G401.6 (cell line): ENCODE data around the gene CFAP45.
"Not testable (repeated sequence)": the region's sequence is repeated elsewhere in the genome, so short reads cannot be mapped to it uniquely, and the experiment has no call there.

Experiments used
- FAIRE-seq: peaks from 2 replicates; lab custom pipeline; 2012; peaks lifted over from hg19 to GRCh38; lab: Jason Lieb, UNC

The CFAP45 gene

GRCh38 chr1:159904036-159904435 is 4.1 kb upstream of the CFAP45 start:
- not testable (repeated sequence) for FAIRE-seq

- no peak for FAIRE-seq
Observed at GRCh38 chr1:159902541-159902940, 2.6 kb upstream of the CFAP45 start.

GRCh38 chr1:159900755-159901360 is 893 bp upstream of the CFAP45 start:
- FAIRE-seq, result no peak

- not testable (repeated sequence) for FAIRE-seq
Observed at GRCh38 chr1:159899634-159900033, 331 bp downstream of the CFAP45 start.

GRCh38 chr1:159898527-159898926 is 1.4 kb downstream of the CFAP45 start:
- FAIRE-seq, result no peak

GRCh38 chr1:159897962-159898361 is 2.0 kb downstream of the CFAP45 start:
- FAIRE-seq, result no peak

GRCh38 chr1:159896546-159896930 is 3.4 kb downstream of the CFAP45 start:
- FAIRE-seq, result no peak

- FAIRE-seq, result no peak
Observed at GRCh38 chr1:159895836-159896545, 4.0 kb downstream of the CFAP45 start.

GRCh38 chr1:159895286-159895685 is 4.7 kb downstream of the CFAP45 start:
- no peak for FAIRE-seq

GRCh38 chr1:159892944-159893343 is 7.0 kb downstream of the CFAP45 start:
- no peak for FAIRE-seq

GRCh38 chr1:159891275-159892157 is 8.4 kb downstream of the CFAP45 start:
- no peak for FAIRE-seq

GRCh38 chr1:159890390-159890789 is 9.6 kb downstream of the CFAP45 start:
- FAIRE-seq, result no peak

GRCh38 chr1:159889821-159890252 is 10.1 kb downstream of the CFAP45 start:
- no peak for FAIRE-seq

- FAIRE-seq, result no peak
Observed at GRCh38 chr1:159889202-159889601, 10.8 kb downstream of the CFAP45 start.

GRCh38 chr1:159884296-159884695 is 15.7 kb downstream of the CFAP45 start:
- no peak for FAIRE-seq

- no peak for FAIRE-seq
Observed at GRCh38 chr1:159883134-159883533, 16.8 kb downstream of the CFAP45 start.

- no peak for FAIRE-seq
Observed at GRCh38 chr1:159882527-159882862, 17.5 kb downstream of the CFAP45 start.

- no peak for FAIRE-seq
Observed at GRCh38 chr1:159881622-159882526, 18.1 kb downstream of the CFAP45 start.

GRCh38 chr1:159880430-159880829 is 19.5 kb downstream of the CFAP45 start:
- FAIRE-seq, result no peak

GRCh38 chr1:159879977-159880376 is 20.0 kb downstream of the CFAP45 start:
- FAIRE-seq, result no peak

GRCh38 chr1:159879136-159879535 is 20.8 kb downstream of the CFAP45 start:
- no peak for FAIRE-seq
